ENCODE data around the gene CTAG1B.

Gene CTAG1B

GRCh38 chrX:154600759-154601374 is 18.2 kb downstream of the CTAG1B start:
- TF ChIP-seq GABPA (IDR thresholded peaks at IDR 0.05; ENCODE audit: low read depth) (no peak), POLR2AphosphoS5 (IDR thresholded peaks at IDR 0.05; ENCODE audit: low read depth) (no peak), SPI1 (IDR thresholded peaks at IDR 0.05; ENCODE audit: borderline replicate concordance, low read depth) (no peak), REST (IDR thresholded peaks at IDR 0.05; ENCODE audit: insufficient replicate concordance, low read depth) (no peak), CTCF (IDR thresholded peaks at IDR 0.05; ENCODE audit: insufficient read depth, low read length) (no peak)

GRCh38 chrX:154599531-154599930 is 19.6 kb downstream of the CTAG1B start:
- DNase-seq (ENCODE audit: low read depth in 1 of 2, low spot score in 1 of 2), result no peak
- Histone ChIP-seq H3K27ac (replicated peaks) (no peak overlapping the region), H3K27me3 (ENCODE audit: insufficient read depth, poor library complexity, severe bottlenecking) (no peaks in the 10 kb centered on the region), H3K4me3 (replicated peaks; ENCODE audit: insufficient read depth, low read length) (no peak overlapping the region)
- TF ChIP-seq SPI1 (IDR thresholded peaks at IDR 0.05; ENCODE audit: borderline replicate concordance, low read depth) (no peak), REST (IDR thresholded peaks at IDR 0.05; ENCODE audit: insufficient replicate concordance, low read depth) (no peak), POLR2AphosphoS5 (IDR thresholded peaks at IDR 0.05; ENCODE audit: low read depth) (no peak), CTCF (IDR thresholded peaks at IDR 0.05; ENCODE audit: insufficient read depth, low read length) (no peak), GABPA (IDR thresholded peaks at IDR 0.05; ENCODE audit: low read depth) (no peak)

More at GRCh38 chrX:154600759-154601374, 18.2 kb downstream of the CTAG1B start:
- Histone ChIP-seq H3K4me3 (replicated peaks; ENCODE audit: insufficient read depth, low read length) (no peak overlapping the region), H3K27me3 (ENCODE audit: insufficient read depth, poor library complexity, severe bottlenecking) (no peaks in the 10 kb centered on the region), H3K27ac (replicated peaks) (no peak overlapping the region)
- DNase-seq (ENCODE audit: low read depth in 1 of 2, low spot score in 1 of 2), result no peak

GRCh38 chrX:154598656-154599055 is 20.4 kb downstream of the CTAG1B start:
- DNase-seq (ENCODE audit: low read depth in 1 of 2, low spot score in 1 of 2), result no peak
- Histone ChIP-seq H3K4me3 (replicated peaks; ENCODE audit: insufficient read depth, low read length) (no peak overlapping the region), H3K27ac (replicated peaks) (no peak overlapping the region), H3K27me3 (ENCODE audit: insufficient read depth, poor library complexity, severe bottlenecking) (no peaks in the 10 kb centered on the region)
- TF ChIP-seq REST (IDR thresholded peaks at IDR 0.05; ENCODE audit: insufficient replicate concordance, low read depth), result no peak
- TF ChIP-seq SPI1 (IDR thresholded peaks at IDR 0.05; ENCODE audit: borderline replicate concordance, low read depth), result no peak
- no peak for TF ChIP-seq CTCF (IDR thresholded peaks at IDR 0.05; ENCODE audit: insufficient read depth, low read length)
- TF ChIP-seq POLR2AphosphoS5 (IDR thresholded peaks at IDR 0.05; ENCODE audit: low read depth), result no peak
- TF ChIP-seq GABPA (IDR thresholded peaks at IDR 0.05; ENCODE audit: low read depth), result no peak
